Activated naive CD4-positive, alpha-beta T cell (primary cell): ENCODE results near the gene UMOD.

Experiments
- DNase-seq, 4 experiments: peaks; one replicate each; lab custom pipeline; 2025; lab: John Stamatoyannopoulos, UW

UMOD gene

DNA sequence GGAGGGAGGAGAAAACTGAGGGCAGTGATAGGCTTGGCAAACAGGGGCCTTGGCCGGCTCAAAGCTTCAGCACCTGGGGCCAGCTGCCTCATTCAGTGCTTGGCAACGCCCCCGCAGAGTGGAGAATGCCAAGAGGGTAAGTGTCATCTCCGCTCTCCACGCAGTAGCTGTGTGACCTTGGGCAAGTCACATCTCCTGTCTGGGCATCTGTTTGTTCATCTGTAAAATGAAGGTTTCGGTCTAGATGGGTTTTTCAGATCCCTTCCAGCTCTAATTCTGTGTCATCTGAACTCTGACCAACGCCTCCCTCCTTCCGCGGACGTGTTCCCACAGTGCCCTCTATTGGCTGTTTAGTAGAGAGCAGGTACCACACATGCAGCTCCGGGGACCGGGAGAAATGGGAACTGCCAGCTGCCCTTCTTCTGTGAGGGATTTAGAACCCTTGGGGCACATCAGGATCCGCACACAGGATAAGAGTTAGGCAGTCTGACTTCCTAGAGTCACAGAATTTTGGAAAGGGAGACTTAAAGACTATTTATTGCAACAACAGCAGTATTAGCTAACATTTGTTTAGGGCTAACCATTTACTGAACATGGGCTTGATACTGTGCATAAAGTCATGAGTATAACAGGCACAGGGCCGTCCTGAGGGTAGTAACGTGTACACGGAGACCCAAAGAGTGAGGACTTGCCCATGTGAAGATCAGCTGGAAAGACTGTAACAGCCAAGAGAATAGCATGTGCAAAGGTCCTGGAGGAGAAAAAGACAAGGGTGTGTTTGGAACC, 52.0 kb downstream of the UMOD start:
- DNase-seq, result no peak

DNA sequence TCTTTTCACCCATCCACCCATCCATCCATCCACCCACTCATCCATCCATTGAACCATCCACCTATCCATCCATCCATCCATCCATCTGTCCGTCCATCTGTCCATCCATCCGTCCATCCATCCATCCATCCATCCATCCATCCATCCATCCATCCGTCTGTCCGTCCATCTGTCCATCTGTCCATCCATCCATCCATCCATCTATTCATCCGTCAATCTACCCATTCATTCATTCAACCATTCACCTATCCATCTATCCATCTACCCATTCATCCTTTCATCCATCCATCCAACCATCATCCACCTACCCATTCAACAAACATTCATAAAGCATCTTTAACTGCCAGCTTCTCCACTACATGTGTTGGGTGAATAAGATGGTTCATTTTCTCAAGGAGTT, 54.1 kb downstream of the UMOD start:
- DNase-seq, result no peak

DNA sequence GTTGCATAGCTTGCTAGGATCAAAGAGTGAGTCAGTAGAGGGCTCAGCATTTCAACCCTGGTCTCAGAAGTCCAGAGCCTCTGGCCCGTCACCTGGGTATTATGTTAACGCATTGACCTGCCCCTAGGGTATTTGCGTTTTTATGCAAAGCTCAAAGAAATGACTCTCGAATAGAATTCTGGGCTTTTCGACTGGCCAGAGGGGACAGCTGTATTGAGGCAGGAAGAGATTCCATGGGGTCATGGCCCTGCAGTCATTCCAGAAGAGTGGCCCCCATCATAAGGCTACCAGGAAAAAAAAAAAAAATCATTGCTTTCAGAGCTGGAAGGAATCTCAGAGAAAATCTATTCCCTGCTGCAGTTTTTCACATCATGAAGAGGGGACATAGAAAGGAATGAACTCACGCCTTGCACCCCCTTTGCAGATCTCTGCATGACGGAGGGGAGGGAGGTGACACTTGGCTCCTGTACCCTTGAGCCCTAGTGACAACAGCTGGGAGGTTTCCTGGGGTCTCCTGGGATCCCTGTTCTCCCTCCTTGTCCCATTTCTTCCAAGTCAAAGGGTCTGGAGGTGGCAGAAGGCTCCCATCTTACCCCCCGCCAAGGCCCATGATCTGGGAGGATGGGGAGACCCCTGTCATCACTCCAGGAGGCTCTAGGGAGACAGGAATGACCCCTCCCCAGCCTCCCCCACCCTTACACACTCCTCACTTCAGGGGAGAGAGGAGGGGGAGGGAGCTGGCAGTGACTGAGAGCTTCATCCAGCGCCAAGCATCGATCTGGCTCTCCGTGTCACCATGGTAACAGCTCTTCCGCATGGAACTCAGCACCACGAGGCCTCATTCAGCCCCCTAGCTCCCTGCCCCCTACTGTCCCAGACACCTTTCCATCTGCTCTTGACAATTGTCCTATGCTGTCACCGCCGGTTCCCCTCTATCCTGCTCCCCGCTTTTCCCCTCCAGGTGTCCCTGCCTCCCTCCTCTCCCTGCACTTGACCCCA, 61.0 kb downstream of the UMOD start:
- DNase-seq, result no peak

DNA sequence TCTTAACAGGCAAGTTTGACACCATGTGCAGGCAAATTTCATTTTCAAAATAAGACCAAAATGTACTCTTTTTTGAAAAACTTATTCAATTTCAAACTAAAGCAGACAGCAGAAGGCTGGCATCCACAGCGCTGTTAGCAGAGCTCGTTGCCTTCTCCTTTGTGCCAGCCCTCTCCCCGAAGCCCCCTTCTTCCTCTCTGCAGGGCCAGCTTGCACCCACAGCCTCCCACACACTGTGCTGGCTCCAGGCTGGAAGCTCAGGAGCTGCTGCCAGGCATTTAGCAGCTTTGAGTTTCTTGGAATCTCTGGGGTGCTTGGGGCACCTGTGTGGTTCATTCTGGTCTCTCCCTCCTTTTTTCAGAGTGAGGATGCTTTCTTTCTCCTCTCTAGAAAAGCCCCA, 62.9 kb downstream of the UMOD start:
- DNase-seq, result no peak

DNA sequence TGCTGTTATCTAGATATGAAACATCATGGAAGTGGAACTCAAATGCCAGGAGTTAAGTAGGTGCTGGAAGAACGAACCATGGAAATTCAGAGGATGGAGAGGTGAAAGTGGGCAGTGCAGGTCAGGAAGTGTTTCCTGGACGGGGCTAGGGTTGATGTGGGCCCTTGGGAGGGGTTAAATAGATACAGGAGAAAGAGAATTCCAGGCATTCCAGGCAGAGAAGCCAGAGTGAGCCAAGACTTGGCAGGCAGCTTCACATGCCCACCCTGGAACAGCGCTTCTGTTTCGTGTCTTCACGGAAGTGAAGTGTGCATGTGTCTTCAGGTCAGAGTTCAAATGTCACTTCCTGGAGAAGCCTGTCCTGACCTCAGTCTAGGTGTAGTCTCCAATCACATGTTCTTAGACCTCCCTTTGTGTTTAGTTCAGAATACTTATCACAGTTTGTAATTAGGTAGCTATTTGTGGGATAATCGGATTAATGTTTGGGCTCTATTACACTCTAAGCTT, 66.5 kb downstream of the UMOD start:
- no peak for DNase-seq
